HCT116 (cell line): ENCODE measurements around the gene ANKRD44. TPM values are rescaled to one million over a fixed set of nuclear protein-coding genes. Genes with fewer than 3 reads are reported as not detected.

Experiments
- ATAC-seq: fragments of 200-7000 bp; cut with Tn5 transposase; 2 replicates; pipeline ENCODE4 v1.9.1; 2020; ENCODE audit warnings: mild to moderate bottlenecking, moderate library complexity
- BruUV-seq: library from RNA; stranded (reverse); fragments of 400-500 nt; replicated peaks from 2 replicates; lab custom pipeline; 2021; lab: Mats Ljungman, UMichigan
- CTCF ChIA-PET: fragments of 300-600 bp; sonication (Branson Sonifier 250); formaldehyde crosslinking; loops from one replicate; lab custom pipeline; 2021; ENCODE audit warnings: antibody characterized with exemption; lab: Charles Lee
- POLR2A ChIA-PET: fragments of 300-600, 350-600 bp; sonication (Branson Sonifier 250); formaldehyde crosslinking; loops from one replicate; lab custom pipeline; 2021; ENCODE audit warnings: antibody characterized with exemption; lab: Charles Lee
- RAD21 ChIA-PET, 2 experiments: fragments of 300-600 bp; sonication (Branson Sonifier 250); formaldehyde crosslinking; loops; one replicate each; lab custom pipeline; 2023; ENCODE audit warnings: low total read pairs in 2 of 2; ENCODE audit not compliant: uncharacterized antibody in 2 of 2, unreplicated experiment in 2 of 2, low non-redundant PET in 1 of 2; lab: Charles Lee
- DNase-seq: peaks from one replicate; pipeline ENCODE4 v3.0.0-alpha.2; 2010; ENCODE audit warnings: low read depth, low spot score
- H2AFZ ChIP-seq: fragments of 200-600 bp; shearing (Covaris generic), sonication (generic); 2 replicates; pipeline ENCODE4 v1.6.1; 2017; ENCODE audit warnings: low read depth, mixed run types, mixed read lengths, antibody characterized with exemption, low read length; ENCODE audit not compliant: poor library complexity, severe bottlenecking
- H3K27ac ChIP-seq: 2 replicates; pipeline ENCODE4 v1.5.1; 2012; ENCODE audit warnings: low read depth, low read length
- H3K27me3 ChIP-seq: fragments of 200-600 bp; sonication (generic); 2 replicates; pipeline ENCODE4 v1.6.1; 2016; ENCODE audit warnings: mixed run types, low read length, mixed read lengths; ENCODE audit not compliant: insufficient read depth
- H3K36me3 ChIP-seq, 2 experiments: fragments of 200-500 bp in 1 of 2; fragments of 200-600 bp in 1 of 2; sonication (Bioruptor generic) in 1 of 2; sonication (generic) in 1 of 2; 2 replicates each; pipeline versions ENCODE4 v1.5.1 to v1.6.1; 2014 to 2016; ENCODE audit warnings: low read length in 2 of 2, inconsistent platforms in 1 of 2, mixed read lengths in 1 of 2, mixed run types in 1 of 2; ENCODE audit not compliant: insufficient read depth in 2 of 2, control insufficient read depth in 1 of 2
- H3K4me1 ChIP-seq, 2 experiments: fragments of 200-600 bp in 1 of 2; sonication (generic) in 1 of 2; 2 replicates each; pipeline versions ENCODE4 v1.5.1 to v1.6.1; 2012 to 2017; ENCODE audit warnings: low read length in 2 of 2, inconsistent platforms in 1 of 2, mild to moderate bottlenecking in 1 of 2, mixed read lengths in 1 of 2, mixed run types in 1 of 2, moderate library complexity in 1 of 2; ENCODE audit not compliant: insufficient read depth in 2 of 2, control insufficient read depth in 1 of 2
- H3K4me2 ChIP-seq: fragments of 200-600 bp; sonication (generic); 2 replicates; pipeline ENCODE4 v1.6.1; 2017; ENCODE audit warnings: mixed run types, low read length, mixed read lengths
- H3K4me3 ChIP-seq, 2 experiments: fragments of 200-600 bp in 1 of 2; sonication (generic) in 1 of 2; replicated peaks in 1 of 2; 2 replicates each; pipeline ENCODE4 v1.5.1; 2011 to 2016; ENCODE audit warnings: low read length in 2 of 2, control low read depth in 1 of 2, low read depth in 1 of 2, mild to moderate bottlenecking in 1 of 2, mixed read lengths in 1 of 2, mixed run types in 1 of 2
- H3K79me2 ChIP-seq: fragments of 200-600 bp; sonication (generic); 2 replicates; pipeline ENCODE4 v1.6.1; 2017; ENCODE audit warnings: mild to moderate bottlenecking, mixed run types, low read length, moderate library complexity, mixed read lengths; ENCODE audit not compliant: insufficient read depth
- H3K9ac ChIP-seq: fragments of 200-600 bp; sonication (generic); 2 replicates; pipeline ENCODE4 v1.6.1; 2016; ENCODE audit warnings: low read length, mixed read lengths
- H3K9me2 ChIP-seq: fragments of 200-600 bp; sonication (generic), shearing (Covaris generic); 2 replicates; pipeline ENCODE4 v1.6.1; 2017; ENCODE audit warnings: mixed run types, mild to moderate bottlenecking, moderate library complexity; ENCODE audit not compliant: insufficient read depth
- H3K9me3 ChIP-seq, 2 experiments: fragments of 200-500 bp in 1 of 2; fragments of 200-600 bp in 1 of 2; sonication (Bioruptor generic) in 1 of 2; sonication (generic) in 1 of 2; 2 replicates each; pipeline ENCODE4 v1.6.1; 2014 to 2017; ENCODE audit warnings: low read length in 2 of 2, mixed read lengths in 2 of 2, inconsistent platforms in 1 of 2, low read depth in 1 of 2, mild to moderate bottlenecking in 1 of 2, mixed run types in 1 of 2, moderate library complexity in 1 of 2; ENCODE audit not compliant: control insufficient read depth in 1 of 2, insufficient read depth in 1 of 2
- H4K20me1 ChIP-seq: fragments of 200-600 bp; sonication (generic), shearing (Covaris generic); 2 replicates; pipeline ENCODE4 v1.6.1; 2017; ENCODE audit warnings: mixed run types, mild to moderate bottlenecking, moderate library complexity; ENCODE audit not compliant: insufficient read depth
- ATF3 ChIP-seq: IDR thresholded peaks from 2 replicates; pipeline ENCODE4 v1.6.1; 2012
- CEBPB ChIP-seq: IDR thresholded peaks from 2 replicates; pipeline ENCODE4 v1.6.1; 2012; ENCODE audit warnings: low read depth
- CTCF ChIP-seq, 3 experiments: fragments of 200-600 bp in 1 of 3; sonication (generic) in 1 of 3; IDR thresholded peaks in 2 of 3; conservative IDR thresholded peaks in 1 of 3; 2 replicates each; pipeline ENCODE4 v1.5.1; 2012 to 2017; ENCODE audit warnings: low read depth in 2 of 3, low read length in 2 of 3, antibody characterized with exemption in 1 of 3, borderline replicate concordance in 1 of 3, control low read depth in 1 of 3, mild to moderate bottlenecking in 1 of 3, mixed read lengths in 1 of 3, mixed run types in 1 of 3, moderate library complexity in 1 of 3; ENCODE audit not compliant: insufficient read depth in 1 of 3
- EGR1 ChIP-seq: IDR thresholded peaks from 2 replicates; pipeline ENCODE4 v1.6.1; 2012; ENCODE audit warnings: low read depth
- ELF1 ChIP-seq: IDR thresholded peaks from 2 replicates; pipeline ENCODE4 v1.6.1; 2012; ENCODE audit warnings: low read depth, borderline replicate concordance
- EZH2 ChIP-seq: fragments of 200-600 bp; sonication (generic); IDR thresholded peaks from 2 replicates; pipeline ENCODE4 v1.6.1; 2017; ENCODE audit warnings: antibody characterized with exemption, mixed run types
- EZH2phosphoT487 ChIP-seq: fragments of 200-600 bp; IDR thresholded peaks from 2 replicates; pipeline ENCODE4 v1.6.1; 2018; ENCODE audit warnings: antibody characterized with exemption, borderline replicate concordance
- FOSL1 ChIP-seq: IDR thresholded peaks from 2 replicates; pipeline ENCODE4 v1.6.1; 2012; ENCODE audit warnings: low read depth
- JUND ChIP-seq: IDR thresholded peaks from 2 replicates; pipeline ENCODE4 v1.6.1; 2012
- POLR2A ChIP-seq: IDR thresholded peaks from 2 replicates; pipeline ENCODE4 v1.7.0; 2011; ENCODE audit warnings: borderline replicate concordance; ENCODE audit not compliant: insufficient read depth, insufficient read length; ENCODE audit errors: extremely low read depth
- POLR2AphosphoS5 ChIP-seq: IDR thresholded peaks from 2 replicates; pipeline ENCODE4 v1.6.1; 2011; ENCODE audit warnings: mild to moderate bottlenecking, low read depth, low read length, moderate library complexity
- SIN3A ChIP-seq: IDR thresholded peaks from 2 replicates; pipeline ENCODE4 v1.6.1; 2012; ENCODE audit warnings: low read depth
- SP1 ChIP-seq: IDR thresholded peaks from 2 replicates; pipeline ENCODE4 v1.6.1; 2012; ENCODE audit warnings: low read depth
- TCF7L2 ChIP-seq: IDR thresholded peaks from 2 replicates; pipeline ENCODE4 v1.7.0; 2011; ENCODE audit warnings: borderline replicate concordance, inconsistent platforms; ENCODE audit not compliant: insufficient read depth, insufficient read length; ENCODE audit errors: extremely low read depth
- YY1 ChIP-seq: IDR thresholded peaks from 2 replicates; pipeline ENCODE4 v1.6.1; 2011; ENCODE audit warnings: low read length, low read depth, moderate library complexity, mild to moderate bottlenecking; ENCODE audit not compliant: insufficient replicate concordance; ENCODE audit errors: extremely low read depth
- ZNF274 ChIP-seq: fragments of 200-500 bp; sonication (Bioruptor generic); IDR thresholded peaks from 2 replicates; pipeline ENCODE4 v1.6.1; 2014; ENCODE audit warnings: mild to moderate bottlenecking, low read depth, low read length, inconsistent platforms
- intact Hi-C: fragments of 100-400 bp; cut with micrococcal nuclease; formaldehyde crosslinking; loops from 2 replicates; pipeline ENCODE4 v1.10.0; 2022
- total RNA-seq: library from RNA; stranded (reverse); gene quantifications from one replicate; pipeline ENCODE4 v1.2.1, GENCODE V29; 2021; ENCODE audit not compliant: unreplicated experiment
- TF ChIP-seq, protein P1 (sequence below): IDR thresholded peaks from 2 replicates; pipeline ENCODE4 v1.6.1; 2012; ENCODE audit warnings: low read depth

The ANKRD44 gene
- total RNA-seq, 1 experiment from 2014 or later = 2.7 TPM

- Histone ChIP-seq H3K9ac (no peak overlapping the region), H2AFZ (no peak overlapping the region)
- TF ChIP-seq EZH2phosphoT487 (no peak), ELF1 (no peak), JUND (no peak), CTCF (IDR thresholded peaks at IDR 0.05 in 2 of 3, conservative IDR thresholded peaks at IDR 0.05 in 1 of 3; ENCODE audit: borderline replicate concordance in 1 of 3, insufficient read depth in 1 of 3, low read depth in 2 of 3, low read length in 2 of 3) (no peak), SP1 (no peak), ZNF274 (no peak), TCF7L2 (no peak), POLR2AphosphoS5 (no peak), POLR2A (no peak), CEBPB (no peak), EGR1 (no peak), ATF3 (no peak), SIN3A (no peak), YY1 (no peak), EZH2 (no peak), FOSL1 (no peak)
- TF ChIP-seq, protein P1, sequence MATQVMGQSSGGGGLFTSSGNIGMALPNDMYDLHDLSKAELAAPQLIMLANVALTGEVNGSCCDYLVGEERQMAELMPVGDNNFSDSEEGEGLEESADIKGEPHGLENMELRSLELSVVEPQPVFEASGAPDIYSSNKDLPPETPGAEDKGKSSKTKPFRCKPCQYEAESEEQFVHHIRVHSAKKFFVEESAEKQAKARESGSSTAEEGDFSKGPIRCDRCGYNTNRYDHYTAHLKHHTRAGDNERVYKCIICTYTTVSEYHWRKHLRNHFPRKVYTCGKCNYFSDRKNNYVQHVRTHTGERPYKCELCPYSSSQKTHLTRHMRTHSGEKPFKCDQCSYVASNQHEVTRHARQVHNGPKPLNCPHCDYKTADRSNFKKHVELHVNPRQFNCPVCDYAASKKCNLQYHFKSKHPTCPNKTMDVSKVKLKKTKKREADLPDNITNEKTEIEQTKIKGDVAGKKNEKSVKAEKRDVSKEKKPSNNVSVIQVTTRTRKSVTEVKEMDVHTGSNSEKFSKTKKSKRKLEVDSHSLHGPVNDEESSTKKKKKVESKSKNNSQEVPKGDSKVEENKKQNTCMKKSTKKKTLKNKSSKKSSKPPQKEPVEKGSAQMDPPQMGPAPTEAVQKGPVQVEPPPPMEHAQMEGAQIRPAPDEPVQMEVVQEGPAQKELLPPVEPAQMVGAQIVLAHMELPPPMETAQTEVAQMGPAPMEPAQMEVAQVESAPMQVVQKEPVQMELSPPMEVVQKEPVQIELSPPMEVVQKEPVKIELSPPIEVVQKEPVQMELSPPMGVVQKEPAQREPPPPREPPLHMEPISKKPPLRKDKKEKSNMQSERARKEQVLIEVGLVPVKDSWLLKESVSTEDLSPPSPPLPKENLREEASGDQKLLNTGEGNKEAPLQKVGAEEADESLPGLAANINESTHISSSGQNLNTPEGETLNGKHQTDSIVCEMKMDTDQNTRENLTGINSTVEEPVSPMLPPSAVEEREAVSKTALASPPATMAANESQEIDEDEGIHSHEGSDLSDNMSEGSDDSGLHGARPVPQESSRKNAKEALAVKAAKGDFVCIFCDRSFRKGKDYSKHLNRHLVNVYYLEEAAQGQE = no peak
- TF ChIP-seq, all 23 proteins: peak for 0
- RAD21 ChIA-PET = no interaction called here
- Histone ChIP-seq H3K4me3 (no peak overlapping the region), H3K27me3 (no peaks in the 10 kb centered on the region), H3K36me3 (no peaks in the 10 kb centered on the region), H3K4me2 (no peak overlapping the region), H4K20me1 (no peaks in the 10 kb centered on the region), H3K9me2 (no peaks in the 10 kb centered on the region), H3K79me2 (no peaks in the 10 kb centered on the region), H3K4me1 (peaks cover 0 to 14% of the 10 kb centered on the region in 2 experiments; a peak in 2 of 4 replicates), H3K27ac (no peak overlapping the region), H3K9me3 (no peaks in the 10 kb centered on the region)
- POLR2A ChIA-PET = no interaction called here
- ATAC-seq (no peak), DNase-seq (no peak)
- intact Hi-C loops = no loop called here
- BruUV-seq = no TSS peak
- CTCF ChIA-PET = no interaction called here
These were observed 153.8 kb downstream of the ANKRD44 start for GRCh38 chr2:197156771-197157170.
